Stomach (tissue), 9 donors: Measurements from ENCODE around the gene TMEM176B. TPM values are rescaled to one million over a fixed set of nuclear protein-coding genes. Genes with fewer than 3 reads are reported as not detected.

Source experiments
- DNase-seq, 2 donors: peaks; one replicate each; pipeline versions ENCODE4 v3.0.0 to v3.0.0-alpha.2; 2013 to 2019
- H3K27ac ChIP-seq, 5 donors: fragments of 200-600 bp in 4 of 5; sonication (generic) in 4 of 5; one replicate each; pipeline ENCODE4 v1.5.1; 2013 to 2019; ENCODE audit warnings: mild to moderate bottlenecking in 1 of 5, moderate library complexity in 1 of 5
- H3K27me3 ChIP-seq, 3 donors: fragments of 200-600 bp; sonication (generic); one replicate each; pipeline ENCODE4 v1.5.1; 2017 to 2019; ENCODE audit warnings: mixed run types in 1 of 3
- H3K36me3 ChIP-seq, 4 donors: fragments of 200-600 bp; sonication (generic); 1 replicate in 3 of 4; 2 replicates in 1 of 4; pipeline ENCODE4 v1.5.1; 2016 to 2019
- H3K4me1 ChIP-seq, 4 donors: fragments of 200-600 bp; sonication (generic); one replicate each; pipeline ENCODE4 v1.5.1; 2016 to 2019
- H3K4me3 ChIP-seq, 4 donors: fragments of 200-600 bp; sonication (generic) in 3 of 4; one replicate each; pipeline ENCODE4 v1.5.1; 2016 to 2019; ENCODE audit warnings: mild to moderate bottlenecking in 1 of 4
- H3K9me3 ChIP-seq, 4 donors: fragments of 200-600 bp; sonication (generic); one replicate each; pipeline ENCODE4 v1.5.1; 2016 to 2019
- CTCF ChIP-seq, 7 experiments: fragments of 450-650 bp in 4 of 7; fragments of 200-600 bp in 3 of 7; sonication (generic) in 3 of 7; IDR thresholded peaks; one replicate each; pipeline ENCODE4 v1.5.1; 2016 to 2019; ENCODE audit warnings: antibody characterized with exemption in 7 of 7, control low read depth in 2 of 7, mild to moderate bottlenecking in 1 of 7
- EP300 ChIP-seq: sonication (generic); formaldehyde crosslinking; IDR thresholded peaks from one replicate; pipeline ENCODE4 v1.6.1; 2017; ENCODE audit warnings: antibody characterized with exemption
- POLR2A ChIP-seq, 4 donors: fragments of 450-650 bp; IDR thresholded peaks; one replicate each; pipeline ENCODE4 v1.6.1; 2016; ENCODE audit warnings: antibody characterized with exemption in 4 of 4, control low read depth in 2 of 4, mild to moderate bottlenecking in 1 of 4, moderate library complexity in 1 of 4
- POLR2AphosphoS5 ChIP-seq, 3 donors: sonication (generic); formaldehyde crosslinking; IDR thresholded peaks; one replicate each; pipeline ENCODE4 v1.6.1; 2016; ENCODE audit warnings: antibody characterized with exemption in 3 of 3
- WGBS, 5 donors: extraction: QIAGEN DNeasy Blood & Tissue Kit in 3 of 5; methylation state at CpG; one replicate each; pipeline versions ENCODE4 v1.1.5 to v1.1.7; 2013 to 2018; 5-methylcytosine and 5-hydroxymethylcytosine counted together
- intact Hi-C: fragments of 100-400 bp; cut with DNase I; formaldehyde crosslinking; loops from one replicate; pipeline ENCODE4 v1.15.1; 2023; ENCODE audit warnings: low total_unique reads
- polyA plus RNA-seq, 3 donors: library from polyadenylated mRNA; stranded (reverse); fragments of 200-250 nt; gene quantifications; one replicate each; pipeline ENCODE4 v1.2.3, GENCODE V29; 2013
- total RNA-seq, 5 donors: library from RNA; depleted of rRNA; stranded (reverse); fragments of >200 nt; gene quantifications; one replicate each; pipeline versions ENCODE4 v1.1.0 to v1.2.3, GENCODE V29; 2014 to 2016
- donor health status: healthy with polysubstance abuse.
- donor health status: Bipolar disorder and iron deficiency.
- donor health status: healthy.

Gene TMEM176B
- total and polyA plus RNA-seq, 8 donors = 29.4 to 157 (median 88.8) TPM

- Histone ChIP-seq H3K9me3 (no peaks in the 10 kb centered on the region), H3K4me3 (no peak overlapping the region), H3K27me3 (no peaks in the 10 kb centered on the region), H3K36me3 (no peaks in the 10 kb centered on the region), H3K4me1 (peaks cover 0 to 22% (median 0%) of the 10 kb centered on the region in 4 donors), H3K27ac (peak overlapping the region; percentile 13 to 63 (median 24))
- peak in 1 of 3 donors; percentile 28 for TF ChIP-seq POLR2AphosphoS5 (IDR thresholded peaks at IDR 0.05)
- TF ChIP-seq EP300 = no peak
- 67 to 74% (median 69%) methylated on average over 4 of the region's 4 CpGs for WGBS, 5 donors
- DNase-seq = peak in 1 of 2 donors; percentile 45
- intact Hi-C loops = loop anchor here (10.0 kb wide), 1 partner anchor 301 kb away; the partner anchor contains the start of gene GIMAP8
Measured at GRCh38 chr7:150755473-150756099, 44.6 kb downstream of the TMEM176B start.

DNA sequence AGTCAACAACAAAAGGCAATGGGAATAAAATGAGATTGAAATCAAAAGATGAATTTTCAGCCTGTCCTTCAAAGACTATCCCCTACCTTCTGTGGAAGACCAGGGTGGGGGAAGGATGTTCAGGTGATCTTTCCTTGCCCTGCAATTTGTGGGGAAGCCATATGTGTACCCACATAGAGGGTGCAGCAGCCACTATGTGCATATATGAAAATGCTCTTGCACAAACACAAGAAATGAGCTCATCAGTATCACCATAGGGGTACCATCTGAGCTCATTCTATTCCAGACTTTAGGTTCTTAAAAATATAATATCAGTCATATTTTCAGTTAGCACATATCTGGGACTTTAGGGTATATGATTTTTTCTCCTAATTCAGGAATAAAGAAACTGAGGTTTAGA lies 45.2 kb downstream of the TMEM176B start:
- TF ChIP-seq POLR2AphosphoS5 (IDR thresholded peaks at IDR 0.05) (no peak), EP300 (no peak)
- H3K9me3 ChIP-seq = no peaks in the 10 kb centered on the region
- DNase-seq = no peak
- no peaks in the 10 kb centered on the region for H3K36me3 ChIP-seq
- H3K27me3 ChIP-seq = no peaks in the 10 kb centered on the region
- no peak overlapping the region for H3K4me3 ChIP-seq
- intact Hi-C loops = loop anchor here (10.0 kb wide), 1 partner anchor 300 kb away; the partner anchor contains the start of gene GIMAP8
- peaks cover 0 to 22% (median 0%) of the 10 kb centered on the region in 4 donors for H3K4me1 ChIP-seq
- H3K27ac ChIP-seq = peak overlapping the region in 2 of 5 donors; percentile 54 to 63

- Histone ChIP-seq H3K27ac (peak overlapping the region in 1 of 5 donors; percentile 18), H3K9me3 (no peaks in the 10 kb centered on the region), H3K4me3 (no peak overlapping the region), H3K4me1 (peaks cover 0 to 22% (median 0%) of the 10 kb centered on the region in 4 donors), H3K36me3 (no peaks in the 10 kb centered on the region), H3K27me3 (no peaks in the 10 kb centered on the region)
- 29 to 38% (median 32%) methylated on average over 3 of the region's 3 CpGs for WGBS, 5 donors
- peak in 1 of 2 donors; percentile 40 for DNase-seq
- TF ChIP-seq EP300 (no peak), POLR2A (IDR thresholded peaks at IDR 0.05) (no peak), POLR2AphosphoS5 (IDR thresholded peaks at IDR 0.05) (no peak), CTCF (IDR thresholded peaks at IDR 0.05) (no peak)
- intact Hi-C loops = loop anchor here (10.0 kb wide), 1 partner anchor 299 kb away; the partner anchor contains the start of gene GIMAP8
Measured at GRCh38 chr7:150753826-150754603, 46.1 kb downstream of the TMEM176B start.

DNA sequence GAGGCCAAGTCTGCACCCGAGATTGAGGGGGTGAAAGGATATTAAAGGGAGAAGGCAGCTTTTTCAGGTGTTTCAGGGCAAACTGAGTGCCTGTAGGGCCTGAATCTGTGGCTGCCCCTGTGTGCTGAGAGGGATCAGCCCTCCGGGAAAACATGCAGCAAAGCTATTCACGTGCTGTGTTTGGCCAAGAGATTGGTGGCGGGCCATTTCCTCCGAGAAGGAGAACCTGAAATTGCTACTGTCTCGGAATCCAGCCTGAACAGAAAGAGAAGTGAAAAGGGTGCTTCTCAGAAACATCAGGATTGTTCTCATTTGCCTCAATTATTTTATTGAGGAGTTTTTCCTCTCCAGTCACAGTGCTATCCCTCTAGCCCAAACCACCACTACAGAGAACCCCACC lies 46.9 kb downstream of the TMEM176B start:
- intact Hi-C loops = loop anchor here (10.0 kb wide), 1 partner anchor 298 kb away; the partner anchor contains the start of gene GIMAP8
- DNase-seq = no peak

More for the DNA sequence above, 46.9 kb downstream of the TMEM176B start:
- Histone ChIP-seq H3K27me3 (no peaks in the 10 kb centered on the region), H3K27ac (peak overlapping the region in 1 of 5 donors; percentile 18), H3K9me3 (no peaks in the 10 kb centered on the region), H3K4me1 (peaks cover 0 to 22% (median 0%) of the 10 kb centered on the region in 4 donors), H3K36me3 (no peaks in the 10 kb centered on the region), H3K4me3 (no peak overlapping the region)
- TF ChIP-seq CTCF (IDR thresholded peaks at IDR 0.05) (no peak), EP300 (no peak), POLR2AphosphoS5 (IDR thresholded peaks at IDR 0.05) (no peak), POLR2A (IDR thresholded peaks at IDR 0.05) (no peak)
- WGBS, 5 donors = 49 to 59% (median 55%) methylated on average over 6 of the region's 6 CpGs
